ENCODE data around the gene TBC1D16. TPM values are rescaled to one million over a fixed set of nuclear protein-coding genes. Genes with fewer than 3 reads are reported as not detected.

TBC1D16 gene
- polyA plus RNA-seq, 2 donors, result 2.4 to 3.8 TPM

DNA sequence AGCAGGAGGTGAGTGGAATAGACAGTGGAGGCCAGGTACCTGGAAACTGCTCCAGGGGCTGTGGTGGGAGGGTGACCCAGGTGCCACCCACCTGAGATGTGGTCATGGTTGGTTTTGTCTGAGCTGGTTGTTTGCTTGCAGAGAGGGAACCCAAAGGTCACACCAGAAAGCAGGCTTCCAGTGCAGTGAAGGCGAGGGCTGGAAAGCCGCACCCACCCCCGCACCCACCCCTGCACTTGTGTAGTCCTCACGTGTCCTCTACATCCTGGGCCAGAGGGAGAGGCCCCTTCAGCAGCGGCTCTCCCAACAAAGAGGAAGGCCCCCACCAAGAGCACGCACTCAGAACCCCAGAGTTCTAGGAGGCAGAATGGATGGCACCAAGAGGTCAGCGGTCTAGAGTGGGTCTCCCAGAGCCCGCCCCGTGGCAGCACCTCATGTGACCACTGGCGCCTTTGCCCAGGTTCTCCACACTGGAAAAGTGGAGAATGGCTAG is 103.8 kb downstream of the TBC1D16 start:
- WGBS, 2 donors, result 75 to 83% methylated on average over 10 of the region's 10 CpGs
- H3K27ac ChIP-seq (ENCODE audit: low read depth in 2 of 2, low read length in 1 of 2), result no peak overlapping the region
- no peaks in the 10 kb centered on the region for H3K36me3 ChIP-seq (ENCODE audit: control insufficient read depth in 2 of 2, insufficient read depth in 2 of 2, low read length in 1 of 2)
- no peaks in the 10 kb centered on the region for H3K9me3 ChIP-seq (ENCODE audit: control insufficient read depth in 2 of 2, insufficient read depth in 1 of 2, low read depth in 1 of 2, low read length in 1 of 2)
- peaks cover 0 to 12% of the 10 kb centered on the region in 2 donors for H3K27me3 ChIP-seq (ENCODE audit: control insufficient read depth in 1 of 2, insufficient read depth in 2 of 2, low read length in 2 of 2)
- H3K4me1 ChIP-seq (ENCODE audit: control insufficient read depth in 2 of 2, insufficient read depth in 2 of 2, low read length in 1 of 2), result peaks cover 0 to 15% of the 10 kb centered on the region in 2 donors
- no peak overlapping the region for H3K4me3 ChIP-seq (ENCODE audit: low read depth in 1 of 2, low read length in 2 of 2)

DNA sequence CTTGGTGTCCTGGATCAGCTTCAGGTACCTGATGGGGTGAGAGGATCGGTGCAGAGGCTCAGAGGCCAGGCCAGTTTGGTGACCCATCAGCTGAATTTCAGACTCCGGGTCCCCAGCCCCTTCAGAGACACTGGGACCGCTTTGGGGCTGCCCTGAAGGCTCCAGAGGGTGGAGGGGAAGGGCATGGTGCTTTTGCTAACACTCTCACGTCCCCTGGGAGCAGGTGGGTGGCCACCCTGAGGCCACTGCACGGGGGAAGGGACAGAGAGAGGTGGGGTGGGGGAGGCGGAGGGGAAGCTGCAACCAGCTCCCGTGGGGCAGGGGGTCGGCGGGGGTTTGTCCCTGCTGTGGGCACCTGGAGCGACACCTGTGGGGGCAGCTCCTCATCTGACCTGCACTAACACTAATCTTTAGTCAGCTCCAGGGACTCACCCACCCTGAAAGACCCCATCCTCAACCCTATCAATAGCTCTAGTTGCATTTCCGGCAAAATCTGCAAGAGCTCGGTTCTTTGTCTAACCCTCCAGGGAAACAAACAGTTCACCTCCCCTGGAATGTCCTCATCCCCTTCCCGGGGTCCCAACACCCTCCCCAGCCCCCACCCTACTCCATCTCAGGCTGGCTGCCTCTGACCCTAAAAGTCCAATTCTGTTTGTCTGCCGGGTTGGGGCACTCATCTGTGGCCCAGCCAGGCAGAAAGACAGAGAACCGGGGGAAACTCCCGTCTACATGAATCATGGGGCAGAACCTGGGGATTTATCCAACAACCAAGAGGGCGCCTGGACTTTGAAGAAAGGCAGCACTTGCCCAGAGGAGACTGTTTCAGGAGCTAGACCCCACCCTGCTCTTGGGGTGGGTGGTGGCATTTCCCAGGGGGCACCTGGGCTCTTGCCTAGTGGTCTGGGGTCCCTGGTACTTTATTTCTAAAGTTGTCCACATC is 104.5 kb downstream of the TBC1D16 start:
- Histone ChIP-seq H3K4me3 (ENCODE audit: low read depth in 1 of 2, low read length in 2 of 2) (no peak overlapping the region), H3K9me3 (ENCODE audit: control insufficient read depth in 2 of 2, insufficient read depth in 1 of 2, low read depth in 1 of 2, low read length in 1 of 2) (no peaks in the 10 kb centered on the region), H3K4me1 (ENCODE audit: control insufficient read depth in 2 of 2, insufficient read depth in 2 of 2, low read length in 1 of 2) (peaks cover 0 to 12% of the 10 kb centered on the region in 2 donors), H3K27ac (ENCODE audit: low read depth in 2 of 2, low read length in 1 of 2) (no peak overlapping the region), H3K36me3 (ENCODE audit: control insufficient read depth in 2 of 2, insufficient read depth in 2 of 2, low read length in 1 of 2) (no peaks in the 10 kb centered on the region), H3K27me3 (ENCODE audit: control insufficient read depth in 1 of 2, insufficient read depth in 2 of 2, low read length in 2 of 2) (peaks cover 0 to 12% of the 10 kb centered on the region in 2 donors)
- WGBS, 2 donors, result 15 to 20% methylated on average over 16 to 17 of the region's 17 CpGs

DNA sequence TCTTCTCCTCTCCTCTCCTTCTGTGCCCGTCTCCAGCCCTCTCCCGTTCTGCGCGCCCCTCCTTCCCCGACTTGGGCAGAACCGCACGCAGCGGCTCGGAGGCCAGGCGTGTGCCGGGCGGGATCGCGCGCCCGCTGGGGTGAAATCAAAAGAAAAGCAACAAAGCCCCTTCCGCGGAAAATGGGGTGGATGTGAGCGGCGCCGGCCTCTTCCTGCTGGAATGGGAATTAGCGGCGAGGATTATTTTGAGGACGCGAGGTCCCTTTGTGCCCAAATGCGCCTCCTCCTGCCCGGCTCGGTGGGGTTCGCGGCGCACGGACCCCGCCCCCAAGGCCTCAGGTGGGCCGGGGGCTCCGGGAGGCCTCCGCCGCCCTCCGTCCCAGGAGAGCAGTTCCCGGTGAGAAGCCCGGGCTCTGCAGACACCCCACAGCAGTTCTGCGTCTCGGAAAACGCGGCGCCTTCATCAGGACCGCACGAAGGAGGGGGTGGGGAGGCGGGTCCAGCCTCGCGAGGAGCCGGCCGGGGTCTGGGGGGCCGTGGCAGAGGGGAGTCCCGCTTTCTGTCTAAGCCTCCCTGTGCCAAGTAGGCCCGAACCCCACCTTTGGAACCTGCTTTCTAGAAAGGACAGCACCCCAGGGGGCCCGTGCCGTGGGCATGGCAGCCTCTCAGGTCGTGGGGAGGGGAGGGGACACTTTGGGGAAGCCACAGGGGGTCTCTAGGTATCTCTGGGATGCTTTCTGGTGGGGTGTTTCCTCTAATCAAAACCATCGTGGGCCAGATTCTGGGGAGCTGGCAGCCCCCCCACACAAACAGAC is 105.4 kb downstream of the TBC1D16 start:
- H3K36me3 ChIP-seq (ENCODE audit: control insufficient read depth in 2 of 2, insufficient read depth in 2 of 2, low read length in 1 of 2), result no peaks in the 10 kb centered on the region
- peaks cover 0 to 15% of the 10 kb centered on the region in 2 donors for H3K4me1 ChIP-seq (ENCODE audit: control insufficient read depth in 2 of 2, insufficient read depth in 2 of 2, low read length in 1 of 2)
- WGBS, 2 donors, result 1 to 2% methylated on average over 50 to 58 of the region's 59 CpGs
- no peak overlapping the region for H3K27ac ChIP-seq (ENCODE audit: low read depth in 2 of 2, low read length in 1 of 2)
- no peaks in the 10 kb centered on the region for H3K9me3 ChIP-seq (ENCODE audit: control insufficient read depth in 2 of 2, insufficient read depth in 1 of 2, low read depth in 1 of 2, low read length in 1 of 2)
- peaks cover 0 to 12% of the 10 kb centered on the region in 2 donors for H3K27me3 ChIP-seq (ENCODE audit: control insufficient read depth in 1 of 2, insufficient read depth in 2 of 2, low read length in 2 of 2)
- H3K4me3 ChIP-seq (ENCODE audit: low read depth in 1 of 2, low read length in 2 of 2), result peak overlapping the region in 1 of 2 donors; percentile 3

DNA sequence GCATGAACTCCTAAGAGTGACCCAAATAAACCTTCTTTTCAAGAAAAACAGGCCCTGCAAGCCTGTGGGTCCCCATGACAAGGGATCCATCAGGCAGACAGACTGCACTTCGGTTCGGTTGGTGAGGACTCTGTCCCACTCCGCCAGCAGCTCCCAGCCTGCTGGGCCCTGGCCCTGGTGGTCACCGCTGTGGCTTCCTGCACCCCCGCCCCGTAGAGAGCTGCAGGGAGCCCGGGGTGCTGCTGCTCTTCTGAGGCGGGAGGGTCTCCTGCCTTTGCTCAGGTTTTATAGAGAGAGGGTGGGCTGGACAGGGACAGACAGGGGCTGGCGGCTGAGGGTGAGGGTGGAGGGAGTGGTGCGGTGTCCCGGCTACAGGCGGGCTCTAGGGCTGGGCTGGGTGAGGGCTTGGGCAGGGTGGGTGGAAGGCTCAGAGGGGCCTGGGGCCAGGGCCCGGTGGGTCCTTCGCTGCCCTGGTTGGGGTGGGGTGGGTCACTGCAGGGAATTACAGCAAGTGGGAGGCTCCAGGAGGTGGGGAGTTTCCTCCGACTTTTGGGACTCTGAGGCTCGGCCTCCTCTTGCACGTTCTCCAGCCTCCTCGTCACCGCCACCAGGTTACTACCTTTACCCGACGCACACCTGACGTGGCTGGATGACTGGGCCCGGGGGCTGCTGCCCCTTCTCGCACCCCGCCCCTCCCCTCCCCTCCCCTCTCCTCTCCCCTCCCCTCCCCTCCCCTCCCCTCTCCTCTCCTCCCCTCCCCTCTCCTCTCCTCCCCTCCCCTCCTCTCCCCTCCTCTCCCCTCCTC is 106.2 kb downstream of the TBC1D16 start:
- peaks cover 0 to 21% of the 10 kb centered on the region in 2 donors for H3K4me1 ChIP-seq (ENCODE audit: control insufficient read depth in 2 of 2, insufficient read depth in 2 of 2, low read length in 1 of 2)
- peaks cover 0 to 12% of the 10 kb centered on the region in 2 donors for H3K27me3 ChIP-seq (ENCODE audit: control insufficient read depth in 1 of 2, insufficient read depth in 2 of 2, low read length in 2 of 2)
- 59% methylated on average over 22 to 25 of the region's 25 CpGs for WGBS, 2 donors

DNA sequence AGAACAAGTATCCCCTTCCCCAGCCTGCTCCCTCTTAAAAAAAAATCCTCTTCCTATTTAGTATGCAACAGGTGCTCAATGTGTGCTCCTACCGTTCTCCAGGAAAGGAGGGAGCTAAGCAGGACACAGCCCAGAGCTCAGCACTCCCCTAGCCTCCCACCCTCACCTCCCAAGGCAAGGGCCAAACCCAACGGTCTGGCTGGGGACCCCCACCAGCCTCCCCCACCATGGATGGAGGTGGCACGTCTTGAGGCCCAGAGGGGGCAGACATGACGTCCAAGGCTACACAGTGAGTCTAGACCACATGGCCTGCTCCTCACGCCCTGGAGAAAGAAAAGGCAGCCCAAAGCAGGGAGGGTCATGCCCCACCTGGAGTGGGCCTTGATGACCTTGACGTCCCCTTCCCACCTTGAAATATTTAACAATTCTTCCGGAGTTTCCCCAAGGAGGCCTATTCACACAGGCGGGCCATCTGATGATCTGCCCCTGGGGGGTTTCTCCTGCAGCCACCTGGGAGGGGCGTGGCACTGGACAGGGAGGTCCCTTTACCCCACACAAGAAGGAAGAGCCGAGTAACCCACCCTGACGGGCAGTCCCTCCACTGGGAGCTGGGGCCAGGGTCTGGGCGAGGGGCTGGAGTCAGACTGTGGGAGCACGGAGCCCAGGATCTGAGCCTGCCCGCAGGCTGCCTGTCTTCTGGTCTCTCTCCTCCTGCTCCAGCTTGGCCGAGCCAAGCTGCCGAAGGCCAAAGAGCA is 107.0 kb downstream of the TBC1D16 start:
- H3K4me3 ChIP-seq (ENCODE audit: low read depth in 1 of 2, low read length in 2 of 2), result no peak overlapping the region
- peaks cover 0 to 12% of the 10 kb centered on the region in 2 donors for H3K27me3 ChIP-seq (ENCODE audit: control insufficient read depth in 1 of 2, insufficient read depth in 2 of 2, low read length in 2 of 2)
- H3K4me1 ChIP-seq (ENCODE audit: control insufficient read depth in 2 of 2, insufficient read depth in 2 of 2, low read length in 1 of 2), result peaks cover 0 to 19% of the 10 kb centered on the region in 2 donors
- no peak overlapping the region for H3K27ac ChIP-seq (ENCODE audit: low read depth in 2 of 2, low read length in 1 of 2)
- 83% methylated on average over 16 of the region's 16 CpGs for WGBS, 2 donors
- no peaks in the 10 kb centered on the region for H3K36me3 ChIP-seq (ENCODE audit: control insufficient read depth in 2 of 2, insufficient read depth in 2 of 2, low read length in 1 of 2)
- H3K9me3 ChIP-seq (ENCODE audit: control insufficient read depth in 2 of 2, insufficient read depth in 1 of 2, low read depth in 1 of 2, low read length in 1 of 2), result no peaks in the 10 kb centered on the region

More for the DNA sequence above, 106.2 kb downstream of the TBC1D16 start:
- Histone ChIP-seq H3K4me3 (ENCODE audit: low read depth in 1 of 2, low read length in 2 of 2) (no peak overlapping the region), H3K9me3 (ENCODE audit: control insufficient read depth in 2 of 2, insufficient read depth in 1 of 2, low read depth in 1 of 2, low read length in 1 of 2) (no peaks in the 10 kb centered on the region), H3K27ac (ENCODE audit: low read depth in 2 of 2, low read length in 1 of 2) (no peak overlapping the region), H3K36me3 (ENCODE audit: control insufficient read depth in 2 of 2, insufficient read depth in 2 of 2, low read length in 1 of 2) (no peaks in the 10 kb centered on the region)

DNA sequence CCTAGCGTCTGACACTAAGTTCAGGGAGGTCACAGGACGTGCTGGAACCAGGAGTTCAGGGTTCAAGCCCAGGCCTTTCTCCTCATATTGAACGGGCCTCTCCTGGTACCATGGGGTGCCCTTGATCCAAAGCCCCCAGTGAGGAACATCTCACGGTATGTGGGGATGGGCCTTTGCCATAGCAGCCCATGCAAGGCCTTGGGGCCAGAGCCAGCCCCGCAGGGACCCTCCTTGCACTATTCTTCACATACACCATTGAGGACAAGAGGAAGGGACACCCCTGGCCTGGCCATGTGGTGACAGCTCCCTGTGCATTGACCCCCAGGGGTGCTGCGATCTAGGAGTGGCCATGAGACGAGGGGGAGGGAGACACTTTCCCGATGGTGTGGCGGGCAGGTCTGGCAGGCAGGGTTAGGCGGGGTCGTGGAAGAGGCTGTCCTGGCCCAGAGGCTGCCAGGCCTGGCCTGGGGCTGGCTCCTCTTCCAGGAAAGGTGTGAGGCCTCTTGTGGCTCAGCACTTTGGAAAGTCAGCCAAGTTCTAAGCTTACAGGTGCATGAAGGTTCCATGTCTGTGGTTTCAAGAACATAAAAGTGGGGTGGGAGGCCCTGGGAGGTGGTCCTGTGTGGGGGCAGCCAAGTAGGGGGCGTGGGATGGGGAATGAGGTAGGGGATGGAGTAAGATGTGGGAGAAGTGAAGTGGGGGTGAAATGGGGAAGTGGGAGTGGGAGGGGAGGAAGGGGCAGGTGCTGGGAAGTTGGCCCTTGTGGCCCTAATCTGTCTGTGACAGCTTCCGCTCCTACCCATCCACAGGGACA is 107.8 kb downstream of the TBC1D16 start:
- Histone ChIP-seq H3K4me1 (ENCODE audit: control insufficient read depth in 2 of 2, insufficient read depth in 2 of 2, low read length in 1 of 2) (peaks cover 0 to 13% of the 10 kb centered on the region in 2 donors), H3K36me3 (ENCODE audit: control insufficient read depth in 2 of 2, insufficient read depth in 2 of 2, low read length in 1 of 2) (no peaks in the 10 kb centered on the region), H3K27ac (ENCODE audit: low read depth in 2 of 2, low read length in 1 of 2) (no peak overlapping the region), H3K9me3 (ENCODE audit: control insufficient read depth in 2 of 2, insufficient read depth in 1 of 2, low read depth in 1 of 2, low read length in 1 of 2) (no peaks in the 10 kb centered on the region), H3K27me3 (ENCODE audit: control insufficient read depth in 1 of 2, insufficient read depth in 2 of 2, low read length in 2 of 2) (peaks cover 0 to 12% of the 10 kb centered on the region in 2 donors), H3K4me3 (ENCODE audit: low read depth in 1 of 2, low read length in 2 of 2) (no peak overlapping the region)
- WGBS, 2 donors, result 67 to 74% methylated on average over 13 of the region's 13 CpGs

DNA sequence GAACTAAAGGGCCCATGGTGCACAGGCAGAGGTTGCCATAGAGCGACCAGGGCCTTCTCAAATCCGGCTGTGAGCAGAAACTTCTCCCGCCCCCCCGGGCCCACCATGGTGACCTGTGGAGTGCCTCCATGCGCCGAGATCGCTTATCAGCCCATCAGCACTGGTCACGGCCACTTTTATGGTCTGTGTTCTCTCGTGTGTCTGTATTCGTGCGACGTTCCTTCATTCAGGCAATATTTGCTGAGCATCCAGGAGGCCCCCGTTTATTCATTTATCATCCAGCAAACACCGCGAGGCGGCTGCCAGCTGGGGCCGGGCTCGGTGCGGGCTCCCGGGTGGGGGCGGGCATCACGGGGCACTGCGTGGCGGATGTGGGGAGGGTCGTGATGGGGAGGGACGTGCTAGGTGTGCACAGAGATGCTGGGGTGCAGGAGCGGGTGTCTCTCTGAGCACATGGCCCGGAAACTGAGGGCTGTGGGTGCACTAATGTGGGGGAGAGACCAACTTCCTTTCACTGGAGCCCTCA is 108.5 kb downstream of the TBC1D16 start:
- WGBS, 2 donors, result 56 to 71% methylated on average over 28 of the region's 28 CpGs
- Histone ChIP-seq H3K27me3 (ENCODE audit: control insufficient read depth in 1 of 2, insufficient read depth in 2 of 2, low read length in 2 of 2) (peaks cover 0 to 12% of the 10 kb centered on the region in 2 donors), H3K27ac (ENCODE audit: low read depth in 2 of 2, low read length in 1 of 2) (no peak overlapping the region), H3K4me1 (ENCODE audit: control insufficient read depth in 2 of 2, insufficient read depth in 2 of 2, low read length in 1 of 2) (peaks cover 0 to 13% of the 10 kb centered on the region in 2 donors), H3K4me3 (ENCODE audit: low read depth in 1 of 2, low read length in 2 of 2) (no peak overlapping the region), H3K36me3 (ENCODE audit: control insufficient read depth in 2 of 2, insufficient read depth in 2 of 2, low read length in 1 of 2) (no peaks in the 10 kb centered on the region), H3K9me3 (ENCODE audit: control insufficient read depth in 2 of 2, insufficient read depth in 1 of 2, low read depth in 1 of 2, low read length in 1 of 2) (no peaks in the 10 kb centered on the region)

DNA sequence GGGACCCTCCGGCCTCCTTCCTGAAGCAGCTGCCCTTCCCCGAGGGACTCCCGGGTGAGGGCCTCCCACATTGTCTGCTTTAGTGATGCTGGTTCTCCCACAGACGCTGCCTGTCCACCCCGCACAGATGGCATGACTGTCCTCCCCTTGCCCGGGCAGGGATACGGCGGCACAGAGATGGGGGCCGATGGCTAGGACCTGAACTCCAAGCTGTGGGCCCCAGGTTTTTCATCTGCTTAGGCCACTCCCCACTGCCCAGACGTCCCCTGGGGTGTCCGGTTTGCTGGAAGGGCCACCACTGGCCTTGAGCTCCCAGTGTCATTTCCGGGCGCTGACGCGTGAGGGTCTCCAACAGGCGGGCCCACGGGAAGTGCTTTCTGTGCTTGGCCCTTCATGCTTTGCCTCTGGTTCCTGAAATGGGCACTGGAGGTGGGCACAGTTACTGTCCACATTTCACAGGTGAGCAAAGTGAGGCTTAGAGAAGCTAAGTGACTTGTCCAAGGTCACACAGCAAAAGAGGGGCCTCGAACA is 109.0 kb downstream of the TBC1D16 start:
- no peak overlapping the region for H3K4me3 ChIP-seq (ENCODE audit: low read depth in 1 of 2, low read length in 2 of 2)
- peaks cover 0 to 12% of the 10 kb centered on the region in 2 donors for H3K27me3 ChIP-seq (ENCODE audit: control insufficient read depth in 1 of 2, insufficient read depth in 2 of 2, low read length in 2 of 2)
- H3K9me3 ChIP-seq (ENCODE audit: control insufficient read depth in 2 of 2, insufficient read depth in 1 of 2, low read depth in 1 of 2, low read length in 1 of 2), result no peaks in the 10 kb centered on the region
- no peak overlapping the region for H3K27ac ChIP-seq (ENCODE audit: low read depth in 2 of 2, low read length in 1 of 2)
- H3K4me1 ChIP-seq (ENCODE audit: control insufficient read depth in 2 of 2, insufficient read depth in 2 of 2, low read length in 1 of 2), result peaks cover 0 to 13% of the 10 kb centered on the region in 2 donors
- no peaks in the 10 kb centered on the region for H3K36me3 ChIP-seq (ENCODE audit: control insufficient read depth in 2 of 2, insufficient read depth in 2 of 2, low read length in 1 of 2)
- WGBS, 2 donors, result 76 to 87% methylated on average over 18 of the region's 18 CpGs

Measured in esophagus (tissue), 2 donors.